T-helper 2 cell treated with Interferon-gamma antibody and Interleukin-4, amounts not matched to agents 100 ng/mL and 5 ng/mL, for 36 hours (primary cell): ENCODE results near the gene SOX18. TPM values are rescaled to one million over a fixed set of nuclear protein-coding genes. Genes with fewer than 3 reads are reported as not detected.

ENCODE experiments used
- intact Hi-C: fragments of 100-400 bp; cut with micrococcal nuclease; formaldehyde crosslinking; loops from one replicate; pipeline ENCODE4 v1.15.1; 2023
- total RNA-seq: library from RNA; stranded (reverse); gene quantifications from 2 replicates; pipeline ENCODE4 v1.2.3, GENCODE V29; 2022

SOX18 gene
- total RNA-seq, 1 donor from 2014 or later, result 0.75 TPM

GRCh38 chr20:64080813-64081623 lies 31.6 kb upstream of the SOX18 start:
- intact Hi-C loops, result no loop called here

- intact Hi-C loops, result no loop called here
Measured at GRCh38 chr20:64080013-64080812, 30.8 kb upstream of the SOX18 start, which contains the start of gene OPRL1. TSS of gene OPRL1 (plus strand) at chr20:64080082. CDS start at chr20:64092721, 12,639 bp downstream.

- intact Hi-C loops, result loop anchor here (1.0 to 5.0 kb wide), 2 partner anchors 16 to 42 kb away; partner anchors contain the start of genes C20orf204 and TCEA2
Measured at GRCh38 chr20:64079273-64080012, 30.0 kb upstream of the SOX18 start, which contains the start of gene RGS19. TSS of gene RGS19 (minus strand) at chr20:64079518. CDS start at chr20:64076886, 2,632 bp downstream.

GRCh38 chr20:64078934-64079272 lies 29.5 kb upstream of the SOX18 start:
- intact Hi-C loops, result loop anchor here (1.0 to 5.0 kb wide), 2 partner anchors 16 to 42 kb away; partner anchors contain the start of genes C20orf204 and TCEA2

GRCh38 chr20:64077876-64078551 lies 28.6 kb upstream of the SOX18 start:
- intact Hi-C loops, result loop anchor here (1.0 to 5.0 kb wide), 2 partner anchors 12 to 41 kb away; partner anchors contain the start of gene C20orf204

- intact Hi-C loops, result loop anchor here (1.0 to 5.0 kb wide), 2 partner anchors 11 to 40 kb away; partner anchors contain the start of gene C20orf204
Measured at GRCh38 chr20:64077541-64077875, 28.1 kb upstream of the SOX18 start.

- intact Hi-C loops, result loop anchor here (1.0 to 5.0 kb wide), 2 partner anchors 11 to 40 kb away; partner anchors contain the start of gene C20orf204
Measured at GRCh38 chr20:64077094-64077493, 27.7 kb upstream of the SOX18 start.

- intact Hi-C loops, result loop anchor here (5.0 kb wide), 1 partner anchor 39 kb away; the partner anchor contains the start of gene C20orf204
Measured at GRCh38 chr20:64076061-64076997, 26.9 kb upstream of the SOX18 start.

GRCh38 chr20:64075556-64075955 lies 26.1 kb upstream of the SOX18 start:
- intact Hi-C loops, result loop anchor here (5.0 kb wide), 1 partner anchor 38 kb away; the partner anchor contains the start of gene C20orf204

- intact Hi-C loops, result loop anchor here (5.0 kb wide), 1 partner anchor 38 kb away; the partner anchor contains the start of gene C20orf204
Measured at GRCh38 chr20:64074963-64075362, 25.5 kb upstream of the SOX18 start.

- intact Hi-C loops, result no loop called here
Measured at GRCh38 chr20:64074184-64074789, 24.8 kb upstream of the SOX18 start.

GRCh38 chr20:64073476-64074183 lies 24.2 kb upstream of the SOX18 start:
- intact Hi-C loops, result no loop called here

- intact Hi-C loops, result no loop called here
Measured at GRCh38 chr20:64072498-64073063, 23.1 kb upstream of the SOX18 start.

GRCh38 chr20:64071341-64072332 lies 22.2 kb upstream of the SOX18 start:
- intact Hi-C loops, result no loop called here

- intact Hi-C loops, result no loop called here
Measured at GRCh38 chr20:64070244-64070993, 21.0 kb upstream of the SOX18 start.
